Prostate gland (tissue), 2 donors: ENCODE results near the gene TUG1. TPM values are rescaled to one million over a fixed set of nuclear protein-coding genes. Genes with fewer than 3 reads are reported as not detected.
A peak's percentile ranks its signal among the peaks of the same experiment; 100 is the strongest.

Experiments
- DNase-seq: peaks from one replicate; pipeline ENCODE4 v3.0.0-alpha.2; 2019; ENCODE audit warnings: low spot score
- H3K27ac ChIP-seq, 2 donors: fragments of 200-600 bp; sonication (generic); 2 replicates each; pipeline ENCODE4 v1.5.1; 2017 to 2019
- H3K27me3 ChIP-seq: fragments of 200-600 bp; sonication (generic); replicated peaks from 2 replicates; pipeline ENCODE4 v1.5.1; 2019; ENCODE audit not compliant: insufficient read depth
- H3K36me3 ChIP-seq, 2 donors: fragments of 200-600 bp; sonication (generic); 1 replicate in 1 of 2; 2 replicates in 1 of 2; pipeline versions ENCODE4 v1.5.1 to v1.8.1; 2017 to 2019
- H3K4me1 ChIP-seq: fragments of 200-600 bp; sonication (generic); replicated peaks from 2 replicates; pipeline ENCODE4 v1.5.1; 2019
- H3K4me3 ChIP-seq, 2 donors: fragments of 200-600 bp; sonication (generic); 2 replicates each; pipeline ENCODE4 v1.5.1; 2017 to 2019
- H3K9me3 ChIP-seq: fragments of 200-600 bp; sonication (generic); 2 replicates; pipeline ENCODE4 v1.5.1; 2017
- POLR2A ChIP-seq: fragments of 450-650 bp; IDR thresholded peaks from one replicate; pipeline ENCODE4 v1.6.1; 2016; ENCODE audit warnings: antibody characterized with exemption, mild to moderate bottlenecking
- POLR2AphosphoS5 ChIP-seq: sonication (generic); formaldehyde crosslinking; IDR thresholded peaks from one replicate; pipeline ENCODE4 v1.6.1; 2017; ENCODE audit warnings: antibody characterized with exemption
- WGBS: methylation state at CpG from one replicate; pipeline ENCODE4 v1.1.5; 2018; 5-methylcytosine and 5-hydroxymethylcytosine counted together
- intact Hi-C: fragments of 100-400 bp; cut with DNase I; formaldehyde crosslinking; loops from one replicate; pipeline ENCODE4 v1.14.2; 2022
- total RNA-seq, 2 donors: library from RNA; depleted of rRNA; stranded (reverse); fragments of >200 nt; gene quantifications; one replicate each; pipeline ENCODE4 v1.1.0, GENCODE V29; 2016
- TF ChIP-seq, protein P1 (sequence below), 4 experiments: fragments of 200-600 bp in 2 of 4; fragments of 450-650 bp in 2 of 4; sonication (generic) in 2 of 4; IDR thresholded peaks; 1 replicate in 3 of 4; 2 replicates in 1 of 4; pipeline ENCODE4 v1.5.1; 2016 to 2019; ENCODE audit warnings: antibody characterized with exemption in 4 of 4, mild to moderate bottlenecking in 2 of 4, moderate library complexity in 2 of 4

The TUG1 gene
- total RNA-seq, 2 donors from 2014 or later = 58.7 to 113 TPM

- Histone ChIP-seq H3K9me3 (no peaks in the 10 kb centered on the region), H3K27me3 (no peaks in the 10 kb centered on the region), H3K4me3 (no peak overlapping the region), H3K36me3 (peaks cover 4 to 7% of the 10 kb centered on the region in 2 donors), H3K4me1 (no peaks in the 10 kb centered on the region), H3K27ac (no peak overlapping the region)
- TF ChIP-seq, protein P1, sequence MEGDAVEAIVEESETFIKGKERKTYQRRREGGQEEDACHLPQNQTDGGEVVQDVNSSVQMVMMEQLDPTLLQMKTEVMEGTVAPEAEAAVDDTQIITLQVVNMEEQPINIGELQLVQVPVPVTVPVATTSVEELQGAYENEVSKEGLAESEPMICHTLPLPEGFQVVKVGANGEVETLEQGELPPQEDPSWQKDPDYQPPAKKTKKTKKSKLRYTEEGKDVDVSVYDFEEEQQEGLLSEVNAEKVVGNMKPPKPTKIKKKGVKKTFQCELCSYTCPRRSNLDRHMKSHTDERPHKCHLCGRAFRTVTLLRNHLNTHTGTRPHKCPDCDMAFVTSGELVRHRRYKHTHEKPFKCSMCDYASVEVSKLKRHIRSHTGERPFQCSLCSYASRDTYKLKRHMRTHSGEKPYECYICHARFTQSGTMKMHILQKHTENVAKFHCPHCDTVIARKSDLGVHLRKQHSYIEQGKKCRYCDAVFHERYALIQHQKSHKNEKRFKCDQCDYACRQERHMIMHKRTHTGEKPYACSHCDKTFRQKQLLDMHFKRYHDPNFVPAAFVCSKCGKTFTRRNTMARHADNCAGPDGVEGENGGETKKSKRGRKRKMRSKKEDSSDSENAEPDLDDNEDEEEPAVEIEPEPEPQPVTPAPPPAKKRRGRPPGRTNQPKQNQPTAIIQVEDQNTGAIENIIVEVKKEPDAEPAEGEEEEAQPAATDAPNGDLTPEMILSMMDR (IDR thresholded peaks at IDR 0.05) = no peak
- 61% methylated on average over 3 of the region's 3 CpGs for WGBS
- no peak for DNase-seq
- intact Hi-C loops = loop anchor here (2.0 to 10.0 kb wide), 4 partner anchors 86 to 276 kb away; partner anchors contain the start of gene SMTN
Measured at GRCh38 chr22:30948930-30949342, 20.1 kb upstream of the TUG1 start.

DNA sequence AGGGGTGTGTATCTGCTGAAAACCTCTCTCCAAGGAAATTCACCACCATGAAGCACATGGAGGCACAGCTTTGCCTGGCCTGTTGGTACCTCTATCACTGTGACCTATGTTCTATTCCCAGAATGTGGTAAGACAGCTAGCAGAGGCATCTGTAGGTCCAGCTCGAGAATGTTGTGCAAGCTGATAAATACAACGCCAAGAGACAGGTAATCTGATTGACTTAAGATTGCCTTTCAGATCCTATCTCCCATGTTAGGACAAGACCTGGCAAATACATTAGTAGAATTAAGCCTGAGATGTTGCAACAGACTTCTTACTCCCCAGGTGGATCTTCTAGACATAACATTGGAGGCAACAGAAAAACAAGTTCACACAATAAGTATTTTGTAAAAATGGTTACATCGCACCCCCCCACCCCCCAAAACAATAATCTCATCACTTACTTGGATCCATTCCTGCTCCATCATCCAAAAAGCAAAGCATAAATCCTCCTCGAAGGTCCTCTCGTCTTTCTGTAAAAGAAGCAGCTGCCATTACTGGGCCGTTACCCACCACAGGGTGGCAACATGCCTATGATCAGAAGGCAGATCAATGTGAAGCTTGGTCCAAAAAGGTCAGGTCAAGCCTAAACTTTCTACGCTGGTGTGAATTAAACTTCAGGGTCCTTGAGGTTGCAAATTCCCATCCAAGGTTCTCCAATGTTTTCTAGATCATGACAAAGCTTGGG is 19.0 kb upstream of the TUG1 start:
- Histone ChIP-seq H3K27ac (no peak overlapping the region), H3K9me3 (no peaks in the 10 kb centered on the region), H3K27me3 (no peaks in the 10 kb centered on the region), H3K4me1 (no peaks in the 10 kb centered on the region), H3K36me3 (peaks cover 2% of the 10 kb centered on the region in 2 donors), H3K4me3 (no peak overlapping the region)
- no peak for DNase-seq
- TF ChIP-seq POLR2A (no peak), POLR2AphosphoS5 (peak; percentile 55)
- intact Hi-C loops = loop anchor here (2.0 to 10.0 kb wide), 4 partner anchors 85 to 275 kb away; partner anchors contain the start of gene SMTN
- 70% methylated on average over 7 of the region's 7 CpGs for WGBS

DNA sequence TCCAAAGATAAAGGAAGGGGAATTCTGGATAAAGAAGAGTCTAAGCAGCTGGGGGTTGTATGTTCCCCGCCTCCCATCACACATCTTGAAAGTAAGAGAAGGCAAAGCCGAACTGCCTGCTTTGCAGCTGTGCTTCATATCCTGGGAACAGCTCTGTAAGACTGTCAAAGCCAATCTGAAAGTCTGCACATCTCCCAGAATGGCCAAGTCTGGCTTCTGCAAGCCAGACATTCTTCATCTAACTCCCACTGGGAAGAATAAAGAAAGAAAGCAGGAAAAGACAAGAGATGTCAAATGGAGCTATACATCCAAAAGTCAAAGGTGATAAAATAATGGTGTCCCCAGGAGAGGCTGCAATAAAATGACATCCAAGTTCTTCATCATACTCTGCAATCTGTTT is 15.9 kb upstream of the TUG1 start:
- Histone ChIP-seq H3K27me3 (no peaks in the 10 kb centered on the region), H3K4me3 (no peak overlapping the region), H3K27ac (no peak overlapping the region), H3K9me3 (no peaks in the 10 kb centered on the region), H3K36me3 (no peaks in the 10 kb centered on the region), H3K4me1 (no peaks in the 10 kb centered on the region)
- WGBS = 96% methylated on average over 2 of the region's 2 CpGs
- DNase-seq = no peak
- intact Hi-C loops = no loop called here
- TF ChIP-seq, protein P1 (IDR thresholded peaks at IDR 0.05) = no peak
- TF ChIP-seq POLR2AphosphoS5 (no peak), POLR2A (no peak)

- intact Hi-C loops = no loop called here
- Histone ChIP-seq H3K27me3 (no peaks in the 10 kb centered on the region), H3K9me3 (no peaks in the 10 kb centered on the region), H3K27ac (no peak overlapping the region), H3K4me3 (no peak overlapping the region), H3K36me3 (no peaks in the 10 kb centered on the region), H3K4me1 (no peaks in the 10 kb centered on the region)
- no peak for DNase-seq
- WGBS = 98% methylated on average over 4 of the region's 4 CpGs
- no peak for TF ChIP-seq POLR2A
- TF ChIP-seq POLR2AphosphoS5 = no peak
- TF ChIP-seq, protein P1 (IDR thresholded peaks at IDR 0.05) = no peak
Measured at GRCh38 chr22:30955153-30955552, 13.9 kb upstream of the TUG1 start.

GRCh38 chr22:30964858-30965257 is 4.2 kb upstream of the TUG1 start:
- no peak overlapping the region for H3K27ac ChIP-seq
- no peak overlapping the region for H3K4me3 ChIP-seq
- no peaks in the 10 kb centered on the region for H3K9me3 ChIP-seq
- no peaks in the 10 kb centered on the region for H3K4me1 ChIP-seq
- intact Hi-C loops = loop anchor here (5.0 kb wide), 1 partner anchor 72 kb away; no protein-coding TSS in a partner anchor
- H3K27me3 ChIP-seq = no peaks in the 10 kb centered on the region
- TF ChIP-seq, protein P1 (IDR thresholded peaks at IDR 0.05) = no peak
- TF ChIP-seq POLR2A = no peak
- WGBS = 71% methylated on average over 4 of the region's 4 CpGs
- no peaks in the 10 kb centered on the region for H3K36me3 ChIP-seq
- no peak for DNase-seq
